Activated T-helper 17 cell treated with anti-CD3 and anti-CD28 coated beads, Interleukin-2, amount 50 U/mL, for 72 hours (primary cell): Measurements from ENCODE around the gene TRIM25. TPM values are rescaled to one million over a fixed set of nuclear protein-coding genes. Genes with fewer than 3 reads are reported as not detected.
A peak's percentile ranks its signal among the peaks of the same experiment; 100 is the strongest.

Source experiments
- ATAC-seq: fragments of 150-1000 bp; cut with Tn5 transposase; replicated peaks from 2 replicates; pipeline ENCODE4 v1.10.0; 2021; ENCODE audit warnings: mild to moderate bottlenecking, moderate library complexity
- H3K27ac Mint-ChIP-seq: one replicate; pipeline ENCODE4 v1.8.0; 2022; ENCODE audit warnings: mixed read lengths
- H3K27me3 Mint-ChIP-seq: one replicate; pipeline ENCODE4 v1.8.0; 2022; ENCODE audit warnings: mixed read lengths
- H3K36me3 Mint-ChIP-seq: one replicate; pipeline ENCODE4 v1.8.0; 2022; ENCODE audit warnings: low read depth, mild to moderate bottlenecking, mixed read lengths
- H3K4me1 Mint-ChIP-seq: one replicate; pipeline ENCODE4 v1.8.0; 2022; ENCODE audit warnings: mixed read lengths
- H3K4me3 Mint-ChIP-seq: one replicate; pipeline ENCODE4 v1.8.0; 2022; ENCODE audit warnings: mild to moderate bottlenecking, mixed read lengths
- H3K9me3 Mint-ChIP-seq: one replicate; pipeline ENCODE4 v1.8.0; 2022; ENCODE audit warnings: mixed read lengths
- total RNA-seq, 2 donors: library from RNA; stranded (reverse); gene quantifications; one replicate each; pipeline ENCODE4 v1.2.3, GENCODE V29; 2022

TRIM25 gene
- total RNA-seq, 2 donors from 2014 or later, result 121 to 285 TPM

GRCh38 chr17:56893503-56893902, 20.3 kb downstream of the TRIM25 start:
- H3K4me3 Mint-ChIP-seq, result no peak overlapping the region
- H3K27ac Mint-ChIP-seq, result peak overlapping the region; percentile 1
- no peak for ATAC-seq

GRCh38 chr17:56892333-56892732, 21.5 kb downstream of the TRIM25 start:
- Mint-ChIP-seq H3K4me3 (no peak overlapping the region), H3K27ac (peak overlapping the region; percentile 1), H3K36me3 (peaks cover 100% of the 10 kb centered on the region), H3K9me3 (peaks cover 2% of the 10 kb centered on the region), H3K27me3 (no peaks in the 10 kb centered on the region), H3K4me1 (peaks cover 26% of the 10 kb centered on the region)
- no peak for ATAC-seq

More at GRCh38 chr17:56893503-56893902, 20.3 kb downstream of the TRIM25 start:
- Mint-ChIP-seq H3K9me3 (no peaks in the 10 kb centered on the region), H3K27me3 (no peaks in the 10 kb centered on the region), H3K4me1 (peaks cover 33% of the 10 kb centered on the region), H3K36me3 (peaks cover 100% of the 10 kb centered on the region)

- H3K4me1 Mint-ChIP-seq, result peaks cover 26% of the 10 kb centered on the region
- peaks cover 100% of the 10 kb centered on the region for H3K36me3 Mint-ChIP-seq
- no peak overlapping the region for H3K4me3 Mint-ChIP-seq
- H3K27ac Mint-ChIP-seq, result no peak overlapping the region
- peak; percentile 47 for ATAC-seq
- no peaks in the 10 kb centered on the region for H3K27me3 Mint-ChIP-seq
- peaks cover 3% of the 10 kb centered on the region for H3K9me3 Mint-ChIP-seq
These were observed 22.1 kb downstream of the TRIM25 start for GRCh38 chr17:56891751-56892150.

GRCh38 chr17:56890906-56891674, 22.8 kb downstream of the TRIM25 start:
- Mint-ChIP-seq H3K27ac (no peak overlapping the region), H3K4me3 (no peak overlapping the region), H3K27me3 (no peaks in the 10 kb centered on the region), H3K9me3 (peaks cover 3% of the 10 kb centered on the region), H3K4me1 (peaks cover 30% of the 10 kb centered on the region), H3K36me3 (peaks cover 100% of the 10 kb centered on the region)
- no peak for ATAC-seq

GRCh38 chr17:56890390-56890789, 23.5 kb downstream of the TRIM25 start:
- peaks cover 3% of the 10 kb centered on the region for H3K9me3 Mint-ChIP-seq

DNA sequence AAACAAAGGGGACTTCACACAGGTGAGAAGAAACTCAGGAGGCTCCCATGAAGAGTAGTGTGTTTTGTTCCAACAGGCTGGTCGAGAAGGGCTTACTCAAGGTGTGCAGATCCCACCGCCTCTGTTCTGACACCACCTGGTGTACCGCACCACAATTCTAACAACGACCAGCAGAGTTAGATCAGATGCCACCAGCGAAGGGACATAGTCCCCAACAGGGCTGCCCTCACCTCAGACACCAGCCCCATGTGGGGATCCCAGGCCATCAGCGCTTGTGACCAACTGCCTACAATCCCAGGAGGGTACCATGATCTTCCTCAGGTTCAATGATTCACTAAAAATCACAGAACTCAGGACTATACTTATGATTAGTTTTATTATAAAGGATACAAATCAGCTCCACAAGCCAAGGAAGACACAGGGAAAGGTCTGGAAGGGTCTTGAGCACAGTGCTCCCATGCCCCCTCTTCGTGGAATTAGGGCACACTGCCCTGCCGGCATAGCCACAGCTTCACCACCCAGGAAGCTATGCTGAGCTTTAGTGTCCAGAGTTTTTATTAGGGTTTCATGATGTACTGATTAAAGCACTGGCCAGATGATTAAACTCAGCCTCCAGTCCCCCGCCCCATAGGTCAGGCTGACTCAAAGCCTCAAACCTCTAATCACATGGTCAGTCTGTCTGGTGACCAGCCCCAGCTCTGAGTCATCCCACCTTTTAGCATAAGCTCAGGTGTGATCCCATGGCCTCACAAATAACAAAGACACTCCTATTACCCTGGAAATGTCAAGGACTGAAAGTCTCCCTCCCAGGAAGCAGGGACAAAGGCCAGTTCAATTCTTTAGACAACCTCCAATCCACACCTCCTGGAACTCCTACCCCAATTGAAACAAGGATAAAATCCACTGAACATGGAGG, 26.0 kb downstream of the TRIM25 start:
- H3K4me3 Mint-ChIP-seq, result no peak overlapping the region
- ATAC-seq, result peak; percentile 47
- peaks cover 26% of the 10 kb centered on the region for H3K4me1 Mint-ChIP-seq
- H3K27me3 Mint-ChIP-seq, result no peaks in the 10 kb centered on the region
- H3K27ac Mint-ChIP-seq, result peak overlapping the region; percentile 84
- H3K9me3 Mint-ChIP-seq, result peaks cover 3% of the 10 kb centered on the region
- peaks cover 73% of the 10 kb centered on the region for H3K36me3 Mint-ChIP-seq

More at GRCh38 chr17:56890390-56890789, 23.5 kb downstream of the TRIM25 start:
- no peak for ATAC-seq
- Mint-ChIP-seq H3K36me3 (peaks cover 99% of the 10 kb centered on the region), H3K4me3 (no peak overlapping the region), H3K27ac (no peak overlapping the region), H3K27me3 (no peaks in the 10 kb centered on the region), H3K4me1 (peaks cover 28% of the 10 kb centered on the region)

DNA sequence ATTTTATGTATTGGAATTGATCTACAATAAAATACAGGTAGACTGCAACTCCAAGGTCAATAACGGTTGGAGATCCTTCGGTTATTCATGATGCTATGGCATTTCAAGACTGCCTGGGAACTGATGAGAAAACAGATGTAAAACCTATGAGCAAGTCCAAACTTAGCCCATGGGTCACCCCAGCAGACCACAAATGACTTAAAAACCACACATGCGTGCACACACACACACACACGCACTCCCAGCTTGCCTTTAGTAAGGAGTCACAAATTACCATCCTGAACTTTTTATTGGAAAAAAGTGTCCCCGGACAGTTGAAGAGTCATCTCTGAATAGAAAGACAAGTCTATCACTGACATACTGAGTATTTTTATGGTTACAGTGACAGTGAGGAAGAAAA, 26.7 kb downstream of the TRIM25 start:
- no peaks in the 10 kb centered on the region for H3K27me3 Mint-ChIP-seq
- H3K9me3 Mint-ChIP-seq, result peaks cover 3% of the 10 kb centered on the region
- peak overlapping the region; percentile 84 for H3K27ac Mint-ChIP-seq
- H3K4me3 Mint-ChIP-seq, result no peak overlapping the region
- ATAC-seq, result peak; percentile 20
- H3K36me3 Mint-ChIP-seq, result peaks cover 66% of the 10 kb centered on the region
- H3K4me1 Mint-ChIP-seq, result peaks cover 19% of the 10 kb centered on the region

DNA sequence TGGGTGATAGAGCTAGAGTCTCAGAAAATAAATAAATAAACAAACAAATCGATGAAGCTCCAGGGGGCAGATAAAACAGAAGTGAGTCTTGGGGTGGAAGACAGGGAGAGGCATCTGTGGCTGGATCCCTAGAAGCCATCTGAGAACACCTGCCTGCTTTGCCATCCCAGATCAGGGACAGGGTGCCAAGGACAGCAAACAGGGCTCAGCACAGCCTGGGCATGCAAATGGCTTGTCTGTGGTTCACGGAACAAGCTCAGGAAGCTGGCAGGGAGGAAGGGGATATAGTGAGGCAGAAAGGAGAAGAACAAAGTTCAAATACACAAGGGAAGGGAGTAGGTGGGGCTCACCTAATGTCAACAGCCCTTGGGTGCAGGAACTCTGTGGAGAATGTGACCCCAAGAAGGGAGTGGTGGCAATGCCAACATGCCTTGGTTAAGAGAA, 27.5 kb downstream of the TRIM25 start:
- ATAC-seq, result no peak
- H3K27me3 Mint-ChIP-seq, result no peaks in the 10 kb centered on the region
- H3K9me3 Mint-ChIP-seq, result peaks cover 3% of the 10 kb centered on the region
- peaks cover 58% of the 10 kb centered on the region for H3K36me3 Mint-ChIP-seq
- H3K27ac Mint-ChIP-seq, result peak overlapping the region; percentile 73
- no peak overlapping the region for H3K4me3 Mint-ChIP-seq
- peaks cover 18% of the 10 kb centered on the region for H3K4me1 Mint-ChIP-seq

GRCh38 chr17:56885312-56885657, 28.6 kb downstream of the TRIM25 start:
- Mint-ChIP-seq H3K4me1 (peaks cover 18% of the 10 kb centered on the region), H3K9me3 (peaks cover 3% of the 10 kb centered on the region), H3K36me3 (peaks cover 48% of the 10 kb centered on the region), H3K27me3 (no peaks in the 10 kb centered on the region), H3K4me3 (no peak overlapping the region), H3K27ac (peak overlapping the region; percentile 20)
- no peak for ATAC-seq

DNA sequence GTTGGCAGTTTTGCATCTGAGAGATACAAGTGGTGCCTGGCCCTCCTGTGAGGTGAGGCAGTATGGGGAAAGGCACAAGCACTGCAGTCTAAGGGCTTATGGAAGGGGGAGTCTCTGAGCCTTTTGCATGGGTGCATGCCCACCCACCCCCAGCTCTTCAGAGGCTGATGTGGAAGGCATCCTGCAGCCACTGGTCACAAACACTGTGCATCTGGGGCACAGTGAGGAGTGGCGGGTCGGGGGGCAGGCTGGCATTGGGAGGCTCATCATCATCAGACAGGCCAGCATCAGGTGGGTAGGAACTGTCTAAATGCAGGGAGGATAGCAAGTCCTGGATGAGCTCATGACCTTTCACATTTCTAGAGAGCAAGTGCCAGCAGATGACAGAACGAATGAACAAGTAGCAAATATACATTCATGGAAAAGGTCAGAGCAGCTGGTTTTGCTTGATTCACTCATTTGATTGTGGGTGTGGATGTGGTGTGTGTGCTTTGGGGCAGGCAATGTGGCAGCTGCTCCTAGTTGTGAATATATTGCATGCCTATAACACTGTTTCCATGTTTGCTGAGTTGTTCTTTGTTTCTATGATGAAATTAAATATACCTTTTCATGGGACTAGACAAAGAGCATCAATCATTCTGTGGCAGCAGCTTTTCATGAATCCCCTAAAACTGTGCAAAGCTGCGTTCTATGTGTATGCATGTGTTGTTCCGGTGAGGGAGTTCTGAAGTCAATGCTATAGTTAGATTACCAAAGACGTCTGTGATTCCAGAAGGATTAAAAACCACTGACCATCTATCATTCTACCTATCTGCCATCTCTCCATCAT, 29.2 kb downstream of the TRIM25 start:
- Mint-ChIP-seq H3K27me3 (no peaks in the 10 kb centered on the region), H3K4me1 (peaks cover 18% of the 10 kb centered on the region), H3K36me3 (peaks cover 42% of the 10 kb centered on the region), H3K4me3 (no peak overlapping the region), H3K9me3 (peaks cover 3% of the 10 kb centered on the region), H3K27ac (peak overlapping the region; percentile 20)
- ATAC-seq, result peak; percentile 54

- no peak for ATAC-seq
- no peak overlapping the region for H3K4me3 Mint-ChIP-seq
- H3K27ac Mint-ChIP-seq, result peak overlapping the region; percentile 17
- peaks cover 31% of the 10 kb centered on the region for H3K36me3 Mint-ChIP-seq
- H3K27me3 Mint-ChIP-seq, result no peaks in the 10 kb centered on the region
- H3K4me1 Mint-ChIP-seq, result peaks cover 18% of the 10 kb centered on the region
- H3K9me3 Mint-ChIP-seq, result peaks cover 3% of the 10 kb centered on the region
These were observed 30.2 kb downstream of the TRIM25 start for GRCh38 chr17:56883616-56884015.

GRCh38 chr17:56881685-56882295, 32.1 kb downstream of the TRIM25 start:
- peaks cover 13% of the 10 kb centered on the region for H3K36me3 Mint-ChIP-seq
- H3K4me1 Mint-ChIP-seq, result peaks cover 12% of the 10 kb centered on the region
- no peaks in the 10 kb centered on the region for H3K27me3 Mint-ChIP-seq
- no peaks in the 10 kb centered on the region for H3K9me3 Mint-ChIP-seq
- no peak overlapping the region for H3K4me3 Mint-ChIP-seq
- H3K27ac Mint-ChIP-seq, result no peak overlapping the region
- no peak for ATAC-seq

DNA sequence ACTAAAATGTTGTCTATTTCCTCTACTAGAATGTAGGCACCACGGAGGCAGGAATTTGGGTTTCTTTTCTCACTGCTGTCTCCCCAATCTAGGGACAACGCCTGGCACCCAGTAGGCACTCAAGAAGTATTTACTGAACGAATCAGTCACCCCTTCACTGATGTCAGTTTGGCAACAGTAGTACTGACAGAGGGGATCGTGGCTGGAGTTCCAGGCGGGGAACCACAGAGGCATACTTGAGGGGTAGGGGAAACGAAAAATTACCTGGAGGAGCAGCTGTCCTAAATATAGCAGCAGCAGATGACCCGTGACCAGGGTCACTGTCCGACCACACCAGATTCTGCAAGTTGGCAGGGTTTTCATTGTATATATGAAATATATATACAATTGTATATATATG, 33.3 kb downstream of the TRIM25 start:
- Mint-ChIP-seq H3K4me3 (no peak overlapping the region), H3K4me1 (peaks cover 7% of the 10 kb centered on the region)
- ATAC-seq, result no peak

DNA sequence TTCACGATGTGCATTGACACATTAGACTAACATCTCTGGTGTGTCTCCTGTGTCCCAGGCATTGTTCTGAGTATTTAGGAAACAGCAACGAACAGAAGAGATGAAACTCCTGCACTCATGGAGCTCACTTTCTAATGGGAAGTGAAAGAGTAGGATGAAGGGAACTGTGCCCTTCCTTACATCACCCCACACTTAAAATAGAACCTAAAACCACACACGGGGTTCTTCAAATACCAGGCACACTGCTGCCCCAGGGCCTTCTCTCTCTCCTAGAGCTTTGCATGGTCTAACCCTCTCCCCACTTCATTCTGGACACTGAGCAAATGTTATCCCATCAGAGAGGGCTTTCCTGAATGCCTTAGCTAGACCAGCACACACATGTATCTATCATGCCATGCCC, 33.7 kb downstream of the TRIM25 start:
- Mint-ChIP-seq H3K36me3 (no peaks in the 10 kb centered on the region), H3K4me3 (no peak overlapping the region), H3K27ac (peak overlapping the region; percentile 28), H3K4me1 (peaks cover 4% of the 10 kb centered on the region), H3K9me3 (no peaks in the 10 kb centered on the region), H3K27me3 (no peaks in the 10 kb centered on the region)
- ATAC-seq, result no peak

More for the DNA sequence above, 33.3 kb downstream of the TRIM25 start:
- H3K27me3 Mint-ChIP-seq, result no peaks in the 10 kb centered on the region
- H3K36me3 Mint-ChIP-seq, result peaks cover under 1% of the 10 kb centered on the region
- H3K27ac Mint-ChIP-seq, result no peak overlapping the region
- no peaks in the 10 kb centered on the region for H3K9me3 Mint-ChIP-seq
